ENCODE measurements around the gene TOP2B. TPM values are rescaled to one million over a fixed set of nuclear protein-coding genes. Genes with fewer than 3 reads are reported as not detected.

TOP2B gene
- total and polyA plus RNA-seq, 9 of the 15 experiments (the other 6 are each of a cell fraction or from before 2014, with no cell fraction given) = 45.3 to 186 (median 134) TPM

- TF ChIP-seq VEZF1 (CRISPR knock-in tag; IDR thresholded peaks at IDR 0.05) (peak; percentile 23; the same call in 1 of the 2 replicates), ZNF354B (CRISPR knock-in tag; IDR thresholded peaks at IDR 0.05) (no peak), ZNF277 (CRISPR knock-in tag; IDR thresholded peaks at IDR 0.05; ENCODE audit: borderline replicate concordance) (no peak), ZNF766 (CRISPR knock-in tag; conservative IDR thresholded peaks at IDR 0.05) (peak; percentile 50; the same call in 1 of the 2 replicates), ETS1 (conservative IDR thresholded peaks at IDR 0.05; ENCODE audit: control insufficient read depth, low read depth, low read length) (no peak), RCOR1 (IDR thresholded peaks at IDR 0.05; ENCODE audit: borderline replicate concordance in 1 of 2, low read depth in 2 of 2, low read length in 2 of 2) (peak; percentile 76 to 99), ATF6 (CRISPR knock-in tag; IDR thresholded peaks at IDR 0.05) (no peak), STAG1 (CRISPR knock-in tag; IDR thresholded peaks at IDR 0.05; ENCODE audit: borderline replicate concordance) (no peak), RERE (CRISPR knock-in tag; IDR thresholded peaks at IDR 0.05; ENCODE audit: borderline replicate concordance) (no peak), GATAD2B (IDR thresholded peaks at IDR 0.05; ENCODE audit: borderline replicate concordance) (no peak; the same call in 1 of the 2 replicates), PYGO2 (tag; IDR thresholded peaks at IDR 0.05) (no peak), SNAPC5 (CRISPR knock-in tag; IDR thresholded peaks at IDR 0.05) (no peak), ETS2 (tag; IDR thresholded peaks at IDR 0.05; ENCODE audit: borderline replicate concordance, poor library complexity, severe bottlenecking) (no peak), NFATC3 (IDR thresholded peaks at IDR 0.05) (no peak)
These were observed 82.5 kb downstream of the TOP2B start (continued) for GRCh38 chr3:25582242-25582641.
